ENCODE results near the gene RNF138. TPM values are rescaled to one million over a fixed set of nuclear protein-coding genes. Genes with fewer than 3 reads are reported as not detected.
"Not testable (repeated sequence)": the region's sequence is repeated elsewhere in the genome, so short reads cannot be mapped to it uniquely, and the experiment has no call there.

RNF138 gene
- total and polyA plus RNA-seq, 2 of the 13 experiments (the other 11 are each of a cell fraction or from before 2014, with no cell fraction given): 14.6 to 33.6 TPM

GRCh38 chr18:32090831-32091230 lies 843 bp upstream of the RNF138 start:
- in situ Hi-C loops (cut with HindIII; ENCODE audit: extremely low pct_ligation_motif_present, low pct_unique_long_range_greater_than_20kb); H3K4me2 ChIP-seq (ENCODE audit: low read depth, low read length); FAIRE-seq; H3K27me3 ChIP-seq (ENCODE audit: control insufficient read depth in 1 of 2, insufficient read depth in 2 of 2, low read length in 2 of 2); DNase-seq (ENCODE audit: low spot score); H3K9ac ChIP-seq (ENCODE audit: insufficient read depth, low read depth, low read length); H3K9me3 ChIP-seq (ENCODE audit: low read length); H3K4me3 ChIP-seq (replicated peaks in 1 of 3; ENCODE audit: insufficient read depth in 1 of 3, low read depth in 2 of 3, low read length in 3 of 3); BruUV-seq (replicated peaks); H2AFZ ChIP-seq (ENCODE audit: low read length); CTCF ChIA-PET (ENCODE audit: low intra/inter-chr PET ratio, low total read pairs); H3K36me3 ChIP-seq (replicated peaks in 1 of 2; ENCODE audit: control insufficient read depth in 1 of 2, insufficient read depth in 2 of 2, low read length in 2 of 2); H3K27ac ChIP-seq (ENCODE audit: extremely low read length, insufficient read depth, low read length); ATAC-seq; TF ChIP-seq SOX13 (IDR thresholded peaks at IDR 0.05): not testable (repeated sequence)
- Histone ChIP-seq H4K20me1 (ENCODE audit: insufficient read depth, low read length) (peaks cover 12% of the 10 kb centered on the region; the same call in 1 of the 2 replicates), H3K4me1 (ENCODE audit: insufficient read depth, low read length) (peaks cover 33% of the 10 kb centered on the region), H3K79me2 (ENCODE audit: insufficient read depth, low read length) (peaks cover 28% of the 10 kb centered on the region)
- TF ChIP-seq SOX13 (CRISPR knock-in tag; conservative IDR thresholded peaks at IDR 0.05 in 1 of 2, IDR thresholded peaks at IDR 0.05 in 1 of 2): 0 out of 4 replicates have a peak, but pooled peaks of 1 of the 2 experiments have one; percentile 0
- 90% methylated on average over 16 of the region's 16 CpGs for WGBS (ENCODE audit: low lambda C conversion rate)
- intact Hi-C loops (cut with micrococcal nuclease; ENCODE audit: unreplicated experiment): loop anchor here (10.0 kb wide), 1 partner anchor 506 kb away; no protein-coding TSS in a partner anchor
- POLR2A ChIA-PET: interaction anchor here (1.0 to 1.3 kb wide), 2 partner anchors 30 to 579 kb away, joined by 3 to 4 read pairs; no protein-coding TSS in a partner anchor

DNA sequence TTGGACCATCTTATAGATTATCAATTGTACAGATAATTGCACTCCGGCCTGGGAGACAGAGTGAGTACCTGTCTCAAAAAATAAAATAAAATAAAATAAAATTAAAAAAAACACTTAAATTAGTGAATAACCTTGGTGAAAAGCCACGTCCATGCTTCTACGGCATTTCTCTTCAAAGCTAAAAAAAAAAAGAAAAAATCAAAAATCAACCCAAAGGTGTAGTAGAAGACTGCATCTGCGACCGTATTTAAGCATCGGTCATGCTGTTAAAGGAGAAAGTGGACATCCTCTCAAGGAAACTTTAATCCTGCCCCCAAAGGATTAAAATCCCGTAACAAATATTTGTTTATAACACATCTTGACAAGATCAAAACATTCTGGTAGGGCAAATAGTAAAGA lies 350 bp upstream of the RNF138 start:
- ChIA-PET CTCF (ENCODE audit: low intra/inter-chr PET ratio, low total read pairs) (no interaction called here), POLR2A (interaction anchor here (0.8 to 1.4 kb wide), 9 partner anchors 9 to 579 kb away, joined by 3 to 7 read pairs (median 3); partner anchors contain the start of genes RNF125 and TRAPPC8)
- no peak overlapping the region for H2AFZ ChIP-seq (ENCODE audit: low read length)
- peak overlapping the region; percentile 94 for H3K4me2 ChIP-seq (ENCODE audit: low read depth, low read length)
- 57% methylated on average over 7 of the region's 7 CpGs for WGBS (ENCODE audit: low lambda C conversion rate)
- peaks cover 4 to 6% of the 10 kb centered on the region in 2 experiments; a peak in 3 of 5 replicates for H3K36me3 ChIP-seq (replicated peaks in 1 of 2; ENCODE audit: control insufficient read depth in 1 of 2, insufficient read depth in 2 of 2, low read length in 2 of 2)
- BruUV-seq (replicated peaks): no TSS peak
- H3K79me2 ChIP-seq (ENCODE audit: insufficient read depth, low read length): peaks cover 32% of the 10 kb centered on the region
- DNase-seq (ENCODE audit: low spot score) (no peak), FAIRE-seq (no peak), ATAC-seq (no peak)
- H3K9ac ChIP-seq (ENCODE audit: insufficient read depth, low read depth, low read length): peak overlapping the region; percentile 85
- intact Hi-C loops (cut with micrococcal nuclease; ENCODE audit: unreplicated experiment) (loop anchor here (10.0 kb wide), 1 partner anchor 507 kb away; no protein-coding TSS in a partner anchor), in situ Hi-C loops (cut with HindIII; ENCODE audit: extremely low pct_ligation_motif_present, low pct_unique_long_range_greater_than_20kb) (no loop called here)
- H4K20me1 ChIP-seq (ENCODE audit: insufficient read depth, low read length): peaks cover 17% of the 10 kb centered on the region; the same call in 1 of the 2 replicates
- H3K27ac ChIP-seq (ENCODE audit: extremely low read length, insufficient read depth, low read length): peak overlapping the region; percentile 98
- no peaks in the 10 kb centered on the region; a peak in 1 of 5 replicates for H3K27me3 ChIP-seq (ENCODE audit: control insufficient read depth in 1 of 2, insufficient read depth in 2 of 2, low read length in 2 of 2)
- H3K4me3 ChIP-seq (replicated peaks in 1 of 3; ENCODE audit: insufficient read depth in 1 of 3, low read depth in 2 of 3, low read length in 3 of 3): peak overlapping the region; percentile 55 to 73 (median 69)
- no peaks in the 10 kb centered on the region for H3K9me3 ChIP-seq (ENCODE audit: low read length)
- H3K4me1 ChIP-seq (ENCODE audit: insufficient read depth, low read length): peaks cover 38% of the 10 kb centered on the region
- no peak for TF ChIP-seq TP53 (CRISPR knock-in tag; conservative IDR thresholded peaks at IDR 0.05)
- 0 out of 2 replicates have a peak, but pooled peaks have one; percentile 21 for TF ChIP-seq ZBTB8A (CRISPR knock-in tag; IDR thresholded peaks at IDR 0.05; ENCODE audit: borderline replicate concordance, low read depth)
- TF ChIP-seq ZNF563 (CRISPR knock-in tag; IDR thresholded peaks at IDR 0.05): no peak
- TF ChIP-seq, protein P1, sequence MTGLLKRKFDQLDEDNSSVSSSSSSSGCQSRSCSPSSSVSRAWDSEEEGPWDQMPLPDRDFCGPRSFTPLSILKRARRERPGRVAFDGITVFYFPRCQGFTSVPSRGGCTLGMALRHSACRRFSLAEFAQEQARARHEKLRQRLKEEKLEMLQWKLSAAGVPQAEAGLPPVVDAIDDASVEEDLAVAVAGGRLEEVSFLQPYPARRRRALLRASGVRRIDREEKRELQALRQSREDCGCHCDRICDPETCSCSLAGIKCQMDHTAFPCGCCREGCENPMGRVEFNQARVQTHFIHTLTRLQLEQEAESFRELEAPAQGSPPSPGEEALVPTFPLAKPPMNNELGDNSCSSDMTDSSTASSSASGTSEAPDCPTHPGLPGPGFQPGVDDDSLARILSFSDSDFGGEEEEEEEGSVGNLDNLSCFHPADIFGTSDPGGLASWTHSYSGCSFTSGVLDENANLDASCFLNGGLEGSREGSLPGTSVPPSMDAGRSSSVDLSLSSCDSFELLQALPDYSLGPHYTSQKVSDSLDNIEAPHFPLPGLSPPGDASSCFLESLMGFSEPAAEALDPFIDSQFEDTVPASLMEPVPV (CRISPR knock-in tag; IDR thresholded peaks at IDR 0.05): no peak
- no peak for TF ChIP-seq SP4 (CRISPR knock-in tag; IDR thresholded peaks at IDR 0.05)
- no peak for TF ChIP-seq SP140L (CRISPR knock-in tag; IDR thresholded peaks at IDR 0.05; ENCODE audit: borderline replicate concordance)
- no peak for TF ChIP-seq POLR2G (IDR thresholded peaks at IDR 0.05; ENCODE audit: low read depth, low read length)
- TF ChIP-seq FOXA3 (CRISPR knock-in tag; IDR thresholded peaks at IDR 0.05): no peak
- TF ChIP-seq ASH2L (IDR thresholded peaks at IDR 0.05; ENCODE audit: insufficient read length, low read depth, low read length): peak; percentile 15
